Right atrium auricular region (tissue), 2 donors: ENCODE data around the gene APEX1. TPM values are rescaled to one million over a fixed set of nuclear protein-coding genes. Genes with fewer than 3 reads are reported as not detected.

Experiments used
- DNase-seq: peaks from one replicate; pipeline ENCODE4 v3.0.0-alpha.2; 2019; ENCODE audit warnings: low spot score
- H3K27ac ChIP-seq, 2 donors: fragments of 200-600 bp; sonication (generic); 1 replicate in 1 of 2; 2 replicates in 1 of 2; pipeline ENCODE4 v1.5.1; 2016 to 2019
- H3K27me3 ChIP-seq, 2 donors: fragments of 200-600 bp; sonication (generic); one replicate each; pipeline versions ENCODE4 v1.5.1 to v1.6.0; 2017 to 2019
- H3K36me3 ChIP-seq: fragments of 200-600 bp; sonication (generic); one replicate; pipeline ENCODE4 v1.5.1; 2016
- H3K4me1 ChIP-seq, 2 donors: fragments of 200-600 bp; sonication (generic); one replicate each; pipeline versions ENCODE4 v1.5.1 to v1.6.0; 2017 to 2019
- H3K4me3 ChIP-seq, 2 donors: fragments of 200-600 bp; sonication (generic); 1 replicate in 1 of 2; 2 replicates in 1 of 2; pipeline ENCODE4 v1.5.1; 2017 to 2019; ENCODE audit warnings: mild to moderate bottlenecking in 1 of 2, moderate library complexity in 1 of 2
- H3K9me3 ChIP-seq, 2 donors: fragments of 200-600 bp; sonication (generic); one replicate each; pipeline ENCODE4 v1.5.1; 2019
- CTCF ChIP-seq, 2 donors: fragments of 200-600 bp; sonication (generic); IDR thresholded peaks; one replicate each; pipeline ENCODE4 v1.5.1; 2019; ENCODE audit warnings: antibody characterized with exemption in 2 of 2
- total RNA-seq, 2 donors: library from RNA; depleted of rRNA; stranded (reverse); fragments of >200 nt; gene quantifications; one replicate each; pipeline ENCODE4 v1.1.0, GENCODE V29; 2016

APEX1 gene
- total RNA-seq, 2 donors from 2014 or later, result 72.6 to 97.6 TPM

GRCh38 chr14:20455355-20456300, 602 bp downstream of the APEX1 start:
- H3K27me3 ChIP-seq, result no peaks in the 10 kb centered on the region
- no peak for TF ChIP-seq CTCF (IDR thresholded peaks at IDR 0.05)
- H3K4me1 ChIP-seq, result peaks cover 0 to 56% of the 10 kb centered on the region in 2 donors
- peak overlapping the region; percentile 66 to 81 for H3K4me3 ChIP-seq
- peak overlapping the region; percentile 92 to 94 for H3K27ac ChIP-seq
- no peaks in the 10 kb centered on the region for H3K9me3 ChIP-seq
- peak; percentile 69 for DNase-seq
- peaks cover 55% of the 10 kb centered on the region for H3K36me3 ChIP-seq

- no peak for DNase-seq
- H3K4me3 ChIP-seq, result no peak overlapping the region
- peaks cover 0 to 59% of the 10 kb centered on the region in 2 donors for H3K4me1 ChIP-seq
- H3K36me3 ChIP-seq, result peaks cover 41% of the 10 kb centered on the region
- no peak overlapping the region for H3K27ac ChIP-seq
- no peaks in the 10 kb centered on the region for H3K27me3 ChIP-seq
- TF ChIP-seq CTCF (IDR thresholded peaks at IDR 0.05), result no peak
- H3K9me3 ChIP-seq, result no peaks in the 10 kb centered on the region
Observed at GRCh38 chr14:20456971-20457370, 1.9 kb downstream of the APEX1 start.

- H3K4me1 ChIP-seq, result peaks cover 0 to 58% of the 10 kb centered on the region in 2 donors
- TF ChIP-seq CTCF (IDR thresholded peaks at IDR 0.05), result no peak
- H3K36me3 ChIP-seq, result peaks cover 38% of the 10 kb centered on the region
- H3K27ac ChIP-seq, result peak overlapping the region in 1 of 2 donors; percentile 25
- no peaks in the 10 kb centered on the region for H3K27me3 ChIP-seq
- H3K9me3 ChIP-seq, result no peaks in the 10 kb centered on the region
- no peak for DNase-seq
- no peak overlapping the region for H3K4me3 ChIP-seq
Observed at GRCh38 chr14:20458031-20458789, 3.2 kb downstream of the APEX1 start.

- Histone ChIP-seq H3K9me3 (no peaks in the 10 kb centered on the region), H3K27me3 (no peaks in the 10 kb centered on the region), H3K4me1 (peaks cover 0 to 46% of the 10 kb centered on the region in 2 donors), H3K4me3 (peak overlapping the region; percentile 87 to 93), H3K27ac (peak overlapping the region; percentile 91 to 97), H3K36me3 (peaks cover 38% of the 10 kb centered on the region)
- no peak for TF ChIP-seq CTCF (IDR thresholded peaks at IDR 0.05)
- no peak for DNase-seq
Observed at GRCh38 chr14:20460458-20461224, 5.6 kb downstream of the APEX1 start.
